ENCODE data around the gene TSPAN1.

The TSPAN1 gene

GRCh38 chr1:46174448-46175231 lies at the start of gene TSPAN1:
TSPAN1 (plus strand) TSS chr1:46175087; CDS start chr1:46181108, 6,021 bp downstream.
- no peak for FAIRE-seq

- no peak for FAIRE-seq
Observed at GRCh38 chr1:46128344-46128743, 46.5 kb upstream of the TSPAN1 start.

- no peak for FAIRE-seq
Observed at GRCh38 chr1:46130121-46130520, 44.8 kb upstream of the TSPAN1 start.

GRCh38 chr1:46130606-46131005 lies 44.3 kb upstream of the TSPAN1 start:
- no peak for FAIRE-seq

GRCh38 chr1:46131093-46131492 lies 43.8 kb upstream of the TSPAN1 start:
- FAIRE-seq, result no peak

- FAIRE-seq, result no peak
Observed at GRCh38 chr1:46131712-46132528, 43.0 kb upstream of the TSPAN1 start.

GRCh38 chr1:46132529-46133180 lies 42.2 kb upstream of the TSPAN1 start, which contains the start of gene PIK3R3:
PIK3R3 (minus strand) TSS chr1:46132629; CDS start chr1:46131952, 677 bp downstream.
- peak; percentile 98 for FAIRE-seq

GRCh38 chr1:46133181-46133658 lies 41.7 kb upstream of the TSPAN1 start:
- no peak for FAIRE-seq

GRCh38 chr1:46133781-46134350 lies 41.0 kb upstream of the TSPAN1 start:
- FAIRE-seq, result no peak

GRCh38 chr1:46134660-46135331 lies 40.1 kb upstream of the TSPAN1 start:
- no peak for FAIRE-seq

GRCh38 chr1:46136711-46137110 lies 38.2 kb upstream of the TSPAN1 start:
- FAIRE-seq, result no peak

- no peak for FAIRE-seq
Observed at GRCh38 chr1:46137916-46138315, 37.0 kb upstream of the TSPAN1 start.

GRCh38 chr1:46148318-46148717 lies 26.6 kb upstream of the TSPAN1 start:
- FAIRE-seq, result no peak

- no peak for FAIRE-seq
Observed at GRCh38 chr1:46150085-46150484, 24.8 kb upstream of the TSPAN1 start.

- FAIRE-seq, result no peak
Observed at GRCh38 chr1:46152016-46152415, 22.9 kb upstream of the TSPAN1 start.

GRCh38 chr1:46153228-46153627 lies 21.7 kb upstream of the TSPAN1 start:
- no peak for FAIRE-seq

GRCh38 chr1:46153732-46154131 lies 21.2 kb upstream of the TSPAN1 start:
- FAIRE-seq, result no peak

- FAIRE-seq, result no peak
Observed at GRCh38 chr1:46157916-46158311, 17.0 kb upstream of the TSPAN1 start.

GRCh38 chr1:46158312-46159281 lies 16.3 kb upstream of the TSPAN1 start:
- no peak for FAIRE-seq

GRCh38 chr1:46159516-46159915 lies 15.4 kb upstream of the TSPAN1 start:
- no peak for FAIRE-seq

GRCh38 chr1:46160212-46160611 lies 14.7 kb upstream of the TSPAN1 start:
- FAIRE-seq, result no peak
